GM19372 (cell line): ENCODE results near the gene GNG8.

ENCODE experiments used
- ATAC-seq: cut with Tn5 transposase; IDR thresholded peaks from one replicate; pipeline ENCODE4 v1.9.1; 2021; ENCODE audit warnings: mild to moderate bottlenecking, low read depth, moderate library complexity; ENCODE audit not compliant: unreplicated experiment

GNG8 gene

DNA sequence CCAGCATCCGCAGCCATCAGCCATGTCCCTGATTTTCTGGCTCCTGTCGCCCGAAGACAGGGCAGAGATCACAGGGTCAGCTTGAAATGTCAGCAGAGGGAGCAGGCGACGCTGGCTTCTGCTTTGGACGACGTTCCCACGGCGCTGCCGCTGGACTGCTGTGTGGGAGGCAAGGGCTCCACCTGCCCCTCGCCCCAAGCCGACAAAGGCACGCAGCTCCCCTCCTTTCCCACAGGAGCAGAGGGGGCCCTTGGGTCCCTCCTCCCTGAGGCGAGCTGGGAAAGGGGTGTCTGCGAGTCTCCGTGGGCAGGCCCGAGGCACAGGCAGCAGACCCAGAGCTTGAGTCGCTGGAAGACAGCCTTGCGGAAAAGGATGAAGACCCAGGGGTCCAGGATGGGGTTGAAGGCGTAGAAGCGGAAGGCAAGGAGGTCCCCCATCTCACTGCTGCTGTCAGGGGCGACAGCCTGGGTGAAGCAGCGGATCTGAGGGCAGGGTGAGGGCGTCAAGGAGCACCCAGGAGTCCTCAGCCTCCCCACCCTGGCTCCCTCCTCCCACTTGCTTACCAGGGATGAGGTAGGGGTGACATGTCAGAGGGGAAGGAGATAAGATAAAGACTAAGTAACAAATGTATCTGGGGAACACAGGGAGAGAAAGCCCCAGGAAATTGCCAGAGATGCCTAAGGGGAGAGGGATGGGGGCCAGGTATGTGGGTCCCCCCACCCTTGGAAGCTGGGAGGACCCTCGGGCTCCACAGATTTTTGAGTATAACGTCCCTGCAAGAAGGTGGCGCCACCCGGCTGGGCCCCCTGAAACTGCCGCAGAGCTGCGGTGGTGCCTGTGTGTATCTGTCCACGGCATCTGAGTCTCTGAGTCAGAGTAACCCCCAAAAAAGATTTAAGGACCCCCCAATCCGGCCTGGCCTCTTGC is 14.5 kb downstream of the GNG8 start:
- ATAC-seq, result no peak

DNA sequence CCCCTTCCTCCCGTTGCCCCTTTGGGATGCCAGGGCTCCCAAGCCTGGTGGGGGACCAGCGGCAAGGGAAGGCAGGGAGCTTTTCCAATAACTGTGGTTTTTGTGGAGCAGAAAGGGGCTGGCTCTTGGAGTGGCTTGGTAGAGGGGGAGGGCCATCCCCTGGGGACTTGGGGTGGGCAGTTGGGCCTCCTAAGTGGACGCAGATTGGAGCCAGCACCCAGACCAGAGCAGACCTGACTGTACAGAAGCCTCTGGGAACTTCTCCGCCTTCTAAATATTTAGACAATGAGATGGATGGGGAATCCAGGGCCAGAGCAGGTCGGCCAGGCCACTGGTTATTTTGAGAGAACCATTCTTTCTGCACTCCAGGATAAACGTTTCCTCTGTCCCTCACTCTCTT is 15.3 kb downstream of the GNG8 start:
- ATAC-seq, result no peak

DNA sequence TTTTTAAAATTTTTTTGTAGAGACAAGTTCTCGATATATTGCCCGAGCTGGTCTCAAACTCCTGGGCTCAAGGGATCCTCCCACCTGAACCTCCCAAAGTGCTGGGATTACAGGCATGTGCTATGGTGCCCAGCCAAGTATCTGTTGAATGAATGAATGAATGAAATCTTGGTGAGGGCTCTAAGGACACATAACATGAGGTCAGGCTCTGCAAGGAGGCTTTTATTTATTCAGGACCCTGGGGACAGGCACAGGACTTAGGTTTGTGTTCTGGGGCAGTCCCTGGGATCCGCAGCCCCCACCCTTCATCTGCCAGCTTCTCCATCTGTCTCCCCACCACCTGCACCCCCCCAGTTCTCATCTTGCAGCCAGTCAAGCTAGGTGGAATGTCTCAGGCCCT is 15.7 kb downstream of the GNG8 start:
- ATAC-seq, result no peak

DNA sequence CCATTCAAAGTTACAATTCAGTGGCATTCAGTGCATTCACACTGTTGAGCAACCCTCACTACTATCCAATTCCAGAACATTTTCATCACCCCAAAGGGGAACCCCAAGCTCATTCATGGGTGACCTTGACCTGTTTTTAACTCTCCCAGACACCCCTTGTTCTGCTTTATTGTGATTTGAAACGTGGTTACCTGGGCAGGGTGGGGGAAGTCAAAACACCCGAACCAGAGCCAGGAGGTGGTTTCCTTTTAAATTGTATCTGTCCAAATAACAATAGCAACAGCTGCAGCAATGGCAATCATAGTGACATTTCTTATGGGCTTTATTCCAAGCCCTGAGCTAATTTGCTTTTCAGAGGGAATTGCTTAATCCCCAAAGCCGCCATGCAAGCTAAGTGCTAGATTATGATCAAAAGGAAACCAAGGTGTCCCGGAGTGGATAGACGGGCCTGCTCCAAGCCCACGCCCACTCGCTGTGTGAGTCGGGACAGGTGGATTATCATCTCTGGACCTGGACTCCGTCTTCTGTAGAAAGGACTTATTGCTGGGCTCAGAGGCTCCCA is 17.3 kb downstream of the GNG8 start:
- no peak for ATAC-seq

DNA sequence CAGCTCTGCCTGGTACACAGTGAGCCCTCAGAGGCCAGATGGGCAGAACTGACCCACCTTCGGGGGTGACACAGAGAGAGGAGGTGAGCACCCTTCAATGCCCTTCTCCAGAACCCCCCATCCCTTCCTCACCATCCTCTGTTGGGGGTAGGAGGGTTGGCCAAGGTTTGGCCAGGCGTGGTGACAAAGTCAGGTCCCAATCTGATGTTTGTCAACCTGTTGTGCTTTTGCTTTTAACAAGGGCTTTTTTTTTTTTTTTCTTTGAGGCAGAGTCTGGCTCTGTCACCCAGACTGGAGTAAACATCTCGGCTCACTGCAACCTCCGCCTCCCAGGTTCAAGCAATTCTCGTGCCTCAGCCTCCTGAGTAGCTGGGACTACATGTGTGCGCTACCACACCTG is 18.4 kb downstream of the GNG8 start:
- ATAC-seq, result no peak

DNA sequence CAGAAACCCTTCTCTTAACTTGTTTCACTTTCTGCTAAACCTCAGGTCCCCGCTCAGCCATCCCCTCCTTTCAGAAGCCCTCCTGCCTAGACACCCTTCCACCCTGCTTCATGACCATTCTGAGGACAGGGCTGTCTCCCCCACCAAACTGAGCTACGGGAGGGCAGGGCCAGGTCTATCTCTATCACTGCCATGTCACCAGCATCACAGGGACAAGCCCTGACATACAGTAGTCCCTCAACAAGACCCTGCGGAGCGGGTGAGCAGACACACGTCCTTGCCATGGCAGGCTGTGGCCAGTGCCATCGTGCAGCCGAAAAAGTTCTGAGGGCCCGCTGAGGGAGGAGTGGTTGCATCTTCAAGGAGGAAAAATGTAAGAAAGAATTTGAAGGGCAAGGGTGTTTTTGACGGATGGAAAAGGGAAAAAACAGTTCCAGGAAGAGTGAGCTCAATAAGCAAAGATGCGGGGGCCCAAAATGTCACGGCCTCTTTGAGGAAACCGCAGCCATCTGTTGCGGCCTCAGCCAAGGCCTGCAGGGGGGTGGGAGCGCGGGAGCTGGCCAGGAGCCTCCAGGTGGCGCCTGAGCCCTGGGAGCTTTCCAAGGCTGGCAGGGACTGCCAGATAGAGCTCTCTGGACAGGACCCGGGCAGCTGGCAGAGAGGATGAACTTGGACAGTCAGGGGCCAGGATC is 19.2 kb downstream of the GNG8 start:
- no peak for ATAC-seq

DNA sequence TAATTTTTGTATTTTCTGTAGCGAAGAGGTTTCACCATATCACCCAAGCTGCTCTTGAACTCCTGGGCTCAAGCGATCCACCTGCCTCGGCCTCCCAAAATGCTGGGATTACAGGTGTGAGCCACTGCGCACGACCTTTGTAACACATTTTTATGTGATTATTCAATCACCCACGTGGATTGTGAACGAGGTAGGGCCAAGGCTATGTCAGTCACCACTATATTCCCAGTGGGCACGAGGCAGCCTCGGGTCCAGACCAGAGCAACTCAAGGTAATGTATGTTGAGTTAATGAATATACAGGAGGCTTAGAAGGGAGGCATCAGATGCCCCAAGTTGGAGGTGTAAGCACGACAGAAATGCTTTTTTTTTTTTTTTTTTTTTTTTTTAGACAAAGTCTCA is 20.0 kb downstream of the GNG8 start:
- no peak for ATAC-seq

DNA sequence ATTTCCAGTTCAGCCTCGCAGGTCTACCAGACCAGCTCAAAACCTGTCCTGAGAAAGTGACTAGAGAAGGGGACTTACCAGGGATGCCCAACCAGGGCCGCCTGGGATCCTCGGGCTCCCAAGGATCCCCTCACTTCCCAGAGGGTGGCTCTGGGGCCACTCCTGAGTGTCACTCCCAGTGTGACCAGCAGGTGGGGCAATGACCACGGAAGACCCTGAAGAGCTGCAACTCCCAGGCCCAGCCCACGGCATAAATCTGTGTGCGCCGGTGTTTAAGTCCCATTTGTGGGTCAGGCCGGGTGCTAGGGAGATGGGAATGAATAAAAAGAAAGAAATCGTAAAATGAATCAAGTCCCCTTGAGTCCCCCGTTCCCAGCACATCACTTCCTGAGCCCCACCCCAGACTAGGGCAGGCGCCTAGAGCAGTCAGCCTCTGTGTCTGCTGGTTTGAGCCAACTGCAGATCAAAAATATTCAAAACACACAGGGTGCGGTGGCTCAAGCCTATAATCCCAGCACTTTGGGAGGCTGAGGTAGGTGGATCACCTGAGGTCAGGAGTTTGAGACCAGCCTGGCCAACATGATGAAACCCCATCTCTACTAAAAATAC is 21.8 kb downstream of the GNG8 start:
- no peak for ATAC-seq

DNA sequence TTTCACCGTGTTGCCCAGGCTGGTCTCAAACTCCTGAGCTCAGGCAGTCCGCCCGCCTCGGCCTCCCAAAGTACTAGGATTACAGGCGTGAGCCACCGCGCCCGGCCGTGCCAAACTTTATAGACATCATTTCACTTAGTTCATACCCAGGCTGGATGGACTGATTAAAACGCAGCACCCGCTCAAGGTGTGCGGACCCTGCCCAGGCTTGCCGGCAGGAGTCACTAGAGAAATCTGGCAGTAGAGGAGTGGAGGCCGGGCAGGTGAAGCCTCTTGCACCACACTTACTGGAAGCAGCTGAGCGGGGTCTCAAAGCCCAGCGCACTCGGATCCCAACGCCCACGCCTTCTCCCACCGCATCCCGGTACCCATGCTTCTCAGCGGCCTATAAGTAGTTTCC is 22.5 kb downstream of the GNG8 start:
- ATAC-seq, result no peak

DNA sequence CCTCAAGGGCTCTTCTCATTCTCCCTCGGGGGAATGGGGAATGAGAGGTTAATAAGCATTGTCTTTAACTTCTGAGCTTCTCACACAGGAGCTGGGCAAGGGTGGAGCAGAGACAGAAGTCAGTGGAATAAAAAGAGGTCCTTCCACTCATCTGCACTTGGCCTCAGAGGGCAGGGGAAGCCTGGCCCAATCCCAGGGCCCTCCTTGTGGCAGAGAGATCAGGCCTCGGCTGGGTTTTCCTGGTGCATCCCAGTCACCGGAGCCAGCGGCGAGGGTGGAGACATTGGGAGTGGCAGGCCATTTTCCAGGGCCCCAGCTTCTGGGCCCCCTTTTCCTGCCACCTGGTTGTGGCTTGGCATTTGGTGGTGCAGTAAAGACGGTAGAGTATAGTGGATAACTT is 24.2 kb downstream of the GNG8 start:
- ATAC-seq, result no peak

DNA sequence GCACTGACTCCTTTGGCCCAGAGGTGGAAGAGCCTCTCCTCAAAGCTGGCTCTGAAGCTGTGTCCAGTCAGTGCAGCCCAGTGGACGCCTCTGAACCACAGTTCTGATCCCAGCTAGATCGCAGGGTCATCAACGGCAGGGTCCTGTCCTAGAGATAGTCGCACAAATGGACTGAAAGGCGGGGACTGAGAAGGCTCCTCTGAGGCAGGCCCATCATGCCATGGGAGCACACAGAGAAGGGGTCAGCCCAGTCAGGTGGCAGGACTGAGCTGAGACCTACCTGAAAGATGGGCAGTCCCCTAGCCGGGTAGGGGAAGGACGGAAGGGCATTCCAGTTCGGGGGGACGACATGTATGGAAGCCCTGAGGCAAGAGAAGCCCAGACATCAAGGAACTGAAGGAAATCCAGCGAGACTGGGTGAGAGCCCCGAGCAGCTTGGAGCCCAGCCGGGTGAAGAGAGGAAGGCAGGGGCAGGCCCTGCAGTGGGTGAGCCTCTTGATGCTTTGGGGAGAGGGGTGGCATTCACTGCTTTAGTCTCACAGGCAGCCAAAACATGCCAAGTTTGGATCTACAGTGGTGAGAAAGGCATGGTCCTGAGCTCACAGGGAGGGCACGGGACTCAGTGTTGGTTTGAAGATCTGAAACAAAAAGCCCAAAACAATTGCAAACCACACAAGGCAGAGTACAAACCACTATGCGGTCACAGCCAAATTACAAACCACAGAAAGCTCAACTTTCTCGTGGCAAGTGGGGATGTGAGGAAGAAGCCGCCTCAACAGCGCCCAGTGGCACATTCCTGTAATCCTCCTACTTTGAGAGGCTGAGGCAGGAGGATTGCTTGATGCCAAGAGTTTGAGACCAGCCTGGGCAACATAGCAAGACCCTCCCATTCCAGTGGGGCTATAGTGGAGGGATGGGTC is 24.9 kb downstream of the GNG8 start:
- no peak for ATAC-seq

DNA sequence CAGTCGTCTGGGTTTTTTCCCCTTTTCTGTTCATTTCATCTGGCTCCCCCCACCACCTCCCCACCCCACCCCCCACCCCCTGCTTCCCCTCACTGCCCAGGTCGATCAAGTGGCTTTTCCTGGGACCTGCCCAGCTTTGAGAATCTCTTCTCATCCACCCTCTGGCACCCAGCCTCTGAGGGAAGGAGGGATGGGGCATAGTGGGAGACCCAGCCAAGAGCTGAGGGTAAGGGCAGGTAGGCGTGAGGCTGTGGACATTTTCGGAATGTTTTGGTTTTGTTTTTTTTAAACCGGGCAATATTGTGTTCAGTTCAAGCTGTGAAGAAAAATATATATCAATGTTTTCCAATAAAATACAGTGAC is 25.6 kb downstream of the GNG8 start:
- ATAC-seq, result no peak

DNA sequence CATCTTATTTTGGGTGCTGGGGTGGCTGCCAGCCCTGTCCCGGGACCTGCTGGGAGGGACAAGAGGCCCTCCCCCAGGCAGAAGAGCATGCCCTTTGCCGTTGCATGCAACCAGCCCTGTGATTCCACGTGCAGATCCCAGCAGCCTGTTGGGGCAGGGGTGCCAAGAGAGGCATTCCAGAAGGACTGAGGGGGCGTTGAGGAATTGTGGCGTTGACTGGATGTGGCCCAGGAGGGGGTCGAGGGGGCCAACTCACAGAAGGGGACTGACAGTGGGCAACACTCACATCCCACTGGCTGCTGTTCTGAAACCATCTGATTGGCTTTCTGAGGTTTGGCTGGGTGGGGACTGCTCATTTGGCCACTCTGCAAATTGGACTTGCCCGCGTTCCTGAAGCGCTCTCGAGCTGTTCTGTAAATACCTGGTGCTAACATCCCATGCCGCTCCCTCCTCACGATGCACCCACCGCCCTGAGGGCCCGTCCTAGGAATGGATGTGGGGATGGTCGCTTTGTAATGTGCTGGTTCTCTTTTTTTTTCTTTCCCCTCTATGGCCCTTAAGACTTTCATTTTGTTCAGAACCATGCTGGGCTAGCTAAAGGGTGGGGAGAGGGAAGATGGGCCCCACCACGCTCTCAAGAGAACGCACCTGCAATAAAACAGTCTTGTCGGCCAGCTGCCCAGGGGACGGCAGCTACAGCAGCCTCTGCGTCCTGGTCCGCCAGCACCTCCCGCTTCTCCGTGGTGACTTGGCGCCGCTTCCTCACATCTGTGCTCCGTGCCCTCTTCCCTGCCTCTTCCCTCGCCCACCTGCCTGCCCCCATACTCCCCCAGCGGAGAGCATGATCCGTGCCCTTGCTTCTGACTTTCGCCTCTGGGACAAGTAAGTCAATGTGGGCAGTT is 26.2 kb downstream of the GNG8 start:
- ATAC-seq, result no peak

DNA sequence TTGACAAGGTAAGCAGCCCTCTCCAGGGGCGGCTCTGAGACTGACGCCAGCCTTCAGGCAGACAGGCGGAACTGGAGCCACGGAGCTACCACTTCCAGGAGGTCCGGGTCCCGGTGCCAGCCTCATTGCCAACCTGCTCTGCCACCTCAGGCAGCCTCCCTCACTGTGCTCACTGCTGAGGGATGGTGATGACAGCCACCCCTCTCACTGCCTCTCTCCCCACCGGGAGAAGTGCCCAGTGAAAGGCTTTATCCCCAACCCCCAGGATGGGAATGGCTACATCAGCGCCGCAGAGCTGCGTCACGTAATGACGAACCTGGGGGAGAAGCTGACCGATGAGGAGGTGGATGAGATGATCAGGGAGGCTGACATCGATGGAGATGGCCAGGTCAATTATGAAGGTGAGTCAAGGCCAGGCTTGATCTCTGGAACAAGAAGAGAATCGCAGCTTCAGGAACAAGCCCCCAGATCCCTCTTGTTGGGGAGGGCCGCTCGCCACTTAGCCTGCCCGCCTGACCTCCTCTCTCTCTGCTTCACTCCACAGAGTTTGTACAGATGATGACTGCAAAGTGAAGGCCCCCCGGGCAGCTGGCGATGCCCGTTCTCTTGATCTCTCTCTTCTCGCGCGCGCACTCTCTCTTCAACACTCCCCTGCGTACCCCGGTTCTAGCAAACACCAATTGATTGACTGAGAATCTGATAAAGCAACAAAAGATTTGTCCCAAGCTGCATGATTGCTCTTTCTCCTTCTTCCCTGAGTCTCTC is 27.2 kb downstream of the GNG8 start:
- no peak for ATAC-seq

DNA sequence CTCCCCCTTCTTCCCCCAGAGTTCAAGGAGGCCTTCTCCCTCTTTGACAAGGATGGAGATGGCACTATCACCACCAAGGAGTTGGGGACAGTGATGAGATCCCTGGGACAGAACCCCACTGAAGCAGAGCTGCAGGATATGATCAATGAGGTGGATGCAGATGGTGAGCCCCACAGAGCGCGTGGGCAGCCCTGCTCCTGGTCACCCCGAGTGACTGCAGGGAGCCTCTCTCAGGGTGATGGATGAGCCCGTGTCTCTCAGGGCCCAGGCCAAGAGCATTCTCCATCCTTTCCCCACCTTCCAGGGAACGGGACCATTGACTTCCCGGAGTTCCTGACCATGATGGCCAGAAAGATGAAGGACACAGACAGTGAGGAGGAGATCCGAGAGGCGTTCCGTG is 27.8 kb downstream of the GNG8 start:
- ATAC-seq, result no peak

DNA sequence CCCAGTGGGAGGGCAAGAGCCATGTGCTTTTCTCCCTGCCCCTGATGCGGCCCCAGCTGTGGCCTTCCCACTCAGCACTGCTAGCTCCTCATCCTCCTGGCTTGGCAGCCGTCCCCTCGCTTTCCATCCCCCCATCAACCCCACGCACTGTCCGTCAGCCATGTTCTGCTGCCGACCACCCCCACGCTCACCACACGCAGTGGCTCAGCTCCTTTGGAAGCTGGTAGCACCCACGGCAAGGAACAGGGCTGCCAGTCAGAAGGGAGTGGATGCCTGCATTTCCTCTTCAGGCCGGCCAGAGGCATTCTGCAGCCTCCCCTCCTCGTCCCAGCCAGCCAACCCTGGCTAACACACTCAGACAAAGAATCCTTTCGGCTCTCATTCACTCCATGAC is 28.6 kb downstream of the GNG8 start:
- no peak for ATAC-seq

DNA sequence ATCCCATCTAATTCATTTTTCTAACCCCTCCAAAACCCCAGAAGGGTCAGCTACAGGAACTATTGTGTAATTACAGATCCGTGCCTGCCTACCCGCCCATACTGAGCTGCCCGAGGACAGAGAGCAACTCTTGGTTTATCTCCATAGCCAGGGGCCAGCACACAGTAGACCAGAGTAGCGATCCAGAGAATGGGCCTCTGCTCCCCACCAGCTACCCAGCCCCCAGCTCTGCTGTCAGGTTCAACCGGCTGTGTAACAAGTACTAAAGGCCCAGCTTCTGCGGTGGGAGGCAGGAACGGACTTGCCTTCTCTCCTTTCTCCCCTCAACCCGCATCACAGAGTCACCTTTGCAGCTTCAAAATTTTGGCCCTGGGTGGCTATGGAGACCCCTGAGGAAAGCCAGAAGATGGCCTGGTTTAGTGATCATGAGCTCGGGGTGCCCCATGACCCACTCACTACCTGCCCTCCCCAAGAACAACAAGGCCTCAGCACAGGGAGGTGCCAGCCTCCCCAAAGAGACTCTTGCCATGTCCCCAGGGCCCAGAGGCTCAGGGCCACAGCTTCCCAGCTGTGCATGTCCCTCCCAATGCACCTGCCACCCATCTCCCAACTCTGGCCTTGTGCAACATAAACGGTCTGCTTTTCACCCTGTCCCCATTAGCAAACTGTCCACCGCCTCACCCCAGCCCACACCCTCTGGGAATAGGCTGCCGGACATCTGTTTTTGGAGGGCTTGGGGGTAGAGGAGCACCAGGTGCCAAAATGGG is 29.1 kb downstream of the GNG8 start:
- ATAC-seq, result no peak

DNA sequence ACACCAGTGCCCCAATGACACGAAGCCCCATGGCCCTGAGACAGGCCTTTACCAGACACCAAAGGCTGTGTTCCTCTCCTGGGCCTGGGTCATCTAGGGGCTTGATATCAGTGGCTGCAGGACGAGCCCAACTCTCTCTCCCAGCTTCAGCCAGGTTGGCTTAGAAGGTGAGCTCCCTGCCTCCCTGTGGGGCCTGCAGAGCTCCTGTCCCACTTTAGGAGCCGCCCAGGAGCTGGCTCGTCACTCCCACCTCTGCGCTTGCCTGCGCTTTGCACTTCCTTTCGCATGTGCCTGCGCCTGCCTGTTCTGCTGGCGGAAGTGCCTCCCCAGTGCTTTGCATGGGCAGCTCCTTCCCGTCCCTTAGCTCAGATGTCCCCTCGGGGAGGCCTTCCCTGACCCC is 30.0 kb downstream of the GNG8 start:
- no peak for ATAC-seq
